ENCODE measurements around the gene KAZALD1. TPM values are rescaled to one million over a fixed set of nuclear protein-coding genes. Genes with fewer than 3 reads are reported as not detected.

Gene KAZALD1
- total RNA-seq, 1 donor from 2014 or later = 8.1 TPM

DNA sequence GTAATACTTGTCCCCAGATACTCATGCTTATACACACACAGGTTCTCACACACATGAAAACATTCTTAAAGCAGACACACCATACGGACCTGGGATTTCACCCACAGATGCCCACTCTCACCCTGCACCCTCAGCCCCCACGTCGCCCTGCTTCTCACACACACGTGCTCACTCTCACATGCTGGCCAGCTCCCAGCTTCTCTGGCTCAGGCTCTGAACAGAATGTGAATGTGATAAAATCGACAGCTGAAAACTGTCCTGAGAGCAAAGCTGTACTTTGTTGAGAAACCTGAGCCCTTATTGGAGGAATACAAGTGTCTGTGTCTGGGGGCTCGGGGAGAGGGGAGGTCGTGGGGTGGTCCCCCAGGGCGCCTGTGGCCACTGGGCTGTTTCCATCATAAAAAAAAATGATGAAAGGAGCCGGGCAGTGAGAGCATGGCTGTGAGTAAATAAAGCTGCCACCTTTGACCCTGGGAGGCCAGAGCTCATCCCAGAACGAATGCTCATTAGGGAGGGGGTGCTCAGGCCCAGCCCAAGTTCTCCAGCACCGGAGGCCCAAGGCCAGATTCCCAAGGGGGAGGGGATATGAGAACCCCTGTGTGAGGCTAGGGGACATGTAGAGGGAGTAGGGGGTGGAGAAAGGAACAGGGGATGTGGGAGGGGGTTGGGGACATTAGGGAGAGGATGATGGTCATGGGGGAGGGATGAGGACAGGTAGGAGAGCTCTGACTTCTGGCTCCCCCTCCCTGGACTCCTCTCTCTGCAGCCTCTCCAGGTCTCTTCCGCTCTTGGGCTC lies 51.2 kb downstream of the KAZALD1 start:
- Histone ChIP-seq H3K27me3 (ENCODE audit: insufficient read depth, low read length) (peaks cover 43% of the 10 kb centered on the region), H3K79me2 (ENCODE audit: insufficient read depth, low read length) (no peaks in the 10 kb centered on the region), H4K20me1 (ENCODE audit: insufficient read depth, low read length) (no peaks in the 10 kb centered on the region), H3K4me3 (ENCODE audit: insufficient read depth, low read depth, low read length) (no peak overlapping the region), H3K27ac (ENCODE audit: low read depth, low read length) (no peak overlapping the region), H3K9ac (ENCODE audit: low read length) (no peak overlapping the region), H3K36me3 (ENCODE audit: insufficient read depth, low read length) (no peaks in the 10 kb centered on the region), H2AFZ (ENCODE audit: low read depth, low read length) (no peak overlapping the region), H3K4me1 (ENCODE audit: insufficient read depth, low read length) (no peaks in the 10 kb centered on the region), H3K9me3 (ENCODE audit: insufficient read depth, low read depth, low read length) (no peaks in the 10 kb centered on the region), H3K4me2 (ENCODE audit: low read length) (no peak overlapping the region)
- no peak for FAIRE-seq
- Mint-ChIP-seq H3K36me3 (ENCODE audit: low read depth, unreplicated experiment) (no peaks in the 10 kb centered on the region), H3K4me3 (ENCODE audit: unreplicated experiment) (no peak overlapping the region), H3K4me1 (ENCODE audit: low read depth, unreplicated experiment) (no peaks in the 10 kb centered on the region), H3K27ac (ENCODE audit: unreplicated experiment) (no peak overlapping the region), H3K27me3 (ENCODE audit: low read depth, unreplicated experiment) (peaks cover 68% of the 10 kb centered on the region), H3K9me3 (ENCODE audit: unreplicated experiment) (no peaks in the 10 kb centered on the region)
- TF ChIP-seq EZH2 (IDR thresholded peaks at IDR 0.05; ENCODE audit: insufficient read depth, low read length) = no peak
- TF ChIP-seq, protein P1, sequence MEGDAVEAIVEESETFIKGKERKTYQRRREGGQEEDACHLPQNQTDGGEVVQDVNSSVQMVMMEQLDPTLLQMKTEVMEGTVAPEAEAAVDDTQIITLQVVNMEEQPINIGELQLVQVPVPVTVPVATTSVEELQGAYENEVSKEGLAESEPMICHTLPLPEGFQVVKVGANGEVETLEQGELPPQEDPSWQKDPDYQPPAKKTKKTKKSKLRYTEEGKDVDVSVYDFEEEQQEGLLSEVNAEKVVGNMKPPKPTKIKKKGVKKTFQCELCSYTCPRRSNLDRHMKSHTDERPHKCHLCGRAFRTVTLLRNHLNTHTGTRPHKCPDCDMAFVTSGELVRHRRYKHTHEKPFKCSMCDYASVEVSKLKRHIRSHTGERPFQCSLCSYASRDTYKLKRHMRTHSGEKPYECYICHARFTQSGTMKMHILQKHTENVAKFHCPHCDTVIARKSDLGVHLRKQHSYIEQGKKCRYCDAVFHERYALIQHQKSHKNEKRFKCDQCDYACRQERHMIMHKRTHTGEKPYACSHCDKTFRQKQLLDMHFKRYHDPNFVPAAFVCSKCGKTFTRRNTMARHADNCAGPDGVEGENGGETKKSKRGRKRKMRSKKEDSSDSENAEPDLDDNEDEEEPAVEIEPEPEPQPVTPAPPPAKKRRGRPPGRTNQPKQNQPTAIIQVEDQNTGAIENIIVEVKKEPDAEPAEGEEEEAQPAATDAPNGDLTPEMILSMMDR (IDR thresholded peaks at IDR 0.05; ENCODE audit: insufficient read depth, low read depth, low read length) = no peak
- DNase-seq (ENCODE audit: low read depth) = no peak

DNA sequence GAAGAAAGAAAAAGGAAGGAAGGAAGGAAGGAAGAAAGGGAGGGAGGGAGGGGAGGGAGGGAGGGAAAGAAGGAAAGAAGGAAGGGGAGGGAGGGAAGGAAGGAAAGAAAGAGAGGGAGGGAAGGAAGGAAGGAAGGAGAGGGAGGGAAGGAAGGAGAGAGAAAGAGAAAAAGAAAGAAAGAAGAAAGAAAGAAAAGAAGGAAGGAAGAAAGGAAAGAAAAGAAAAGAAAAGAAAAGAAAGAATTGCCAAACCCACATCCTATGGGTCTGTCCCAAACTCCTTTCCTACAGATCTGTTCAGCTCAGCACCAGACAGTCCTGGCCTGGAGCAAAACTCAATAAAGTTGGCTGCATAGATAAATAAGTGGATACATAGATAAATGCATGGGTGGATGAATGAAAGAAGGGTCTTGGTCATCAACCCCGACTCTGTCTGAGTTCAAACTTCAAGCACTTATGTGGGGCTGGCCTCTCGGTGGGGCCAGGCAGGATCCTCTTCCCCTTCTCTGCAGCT lies 52.2 kb downstream of the KAZALD1 start:
- H2AFZ ChIP-seq (ENCODE audit: low read depth, low read length) = no peak overlapping the region
- DNase-seq (ENCODE audit: low read depth) (no peak), FAIRE-seq (no peak)
- H3K9me3 Mint-ChIP-seq (ENCODE audit: unreplicated experiment) = no peaks in the 10 kb centered on the region
- H3K9ac ChIP-seq (ENCODE audit: low read length) = no peak overlapping the region
- no peaks in the 10 kb centered on the region for H3K36me3 ChIP-seq (ENCODE audit: insufficient read depth, low read length)
- H3K27ac Mint-ChIP-seq (ENCODE audit: unreplicated experiment) = no peak overlapping the region
- peaks cover 70% of the 10 kb centered on the region for H3K27me3 Mint-ChIP-seq (ENCODE audit: low read depth, unreplicated experiment)
- TF ChIP-seq EZH2 (IDR thresholded peaks at IDR 0.05; ENCODE audit: insufficient read depth, low read length) = no peak
- TF ChIP-seq, protein P1 (IDR thresholded peaks at IDR 0.05; ENCODE audit: insufficient read depth, low read depth, low read length) = no peak
- H3K27ac ChIP-seq (ENCODE audit: low read depth, low read length) = no peak overlapping the region
- no peaks in the 10 kb centered on the region for H3K4me1 Mint-ChIP-seq (ENCODE audit: low read depth, unreplicated experiment)
- no peaks in the 10 kb centered on the region for H3K79me2 ChIP-seq (ENCODE audit: insufficient read depth, low read length)
- no peaks in the 10 kb centered on the region for H3K36me3 Mint-ChIP-seq (ENCODE audit: low read depth, unreplicated experiment)
- no peaks in the 10 kb centered on the region for H3K9me3 ChIP-seq (ENCODE audit: insufficient read depth, low read depth, low read length)
- no peak overlapping the region for H3K4me3 ChIP-seq (ENCODE audit: insufficient read depth, low read depth, low read length)
- H3K4me1 ChIP-seq (ENCODE audit: insufficient read depth, low read length) = no peaks in the 10 kb centered on the region
- H3K4me2 ChIP-seq (ENCODE audit: low read length) = no peak overlapping the region
- H3K27me3 ChIP-seq (ENCODE audit: insufficient read depth, low read length) = peaks cover 49% of the 10 kb centered on the region
- H4K20me1 ChIP-seq (ENCODE audit: insufficient read depth, low read length) = no peaks in the 10 kb centered on the region
- H3K4me3 Mint-ChIP-seq (ENCODE audit: unreplicated experiment) = no peak overlapping the region

DNA sequence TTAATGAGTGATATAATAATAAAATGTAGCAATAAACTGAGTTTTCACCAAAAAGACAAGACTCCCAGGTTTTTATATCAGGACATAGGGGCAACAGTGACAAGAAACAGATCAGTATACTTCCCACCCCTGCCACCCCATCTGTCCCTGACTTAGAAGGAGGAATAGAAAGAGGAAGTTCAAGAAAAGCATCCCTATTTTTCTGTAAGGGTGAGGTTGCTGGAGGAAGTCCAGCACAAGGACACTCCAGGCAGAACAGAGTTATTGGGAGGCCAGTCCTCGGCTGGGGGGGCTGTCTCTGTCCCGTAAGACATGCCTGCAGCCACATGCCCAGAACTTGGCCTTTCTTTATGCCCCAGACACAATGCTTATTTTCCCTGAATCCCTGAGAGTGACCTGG lies 52.9 kb downstream of the KAZALD1 start:
- Histone ChIP-seq H3K79me2 (ENCODE audit: insufficient read depth, low read length) (no peaks in the 10 kb centered on the region), H2AFZ (ENCODE audit: low read depth, low read length) (no peak overlapping the region), H3K4me1 (ENCODE audit: insufficient read depth, low read length) (no peaks in the 10 kb centered on the region), H4K20me1 (ENCODE audit: insufficient read depth, low read length) (no peaks in the 10 kb centered on the region), H3K4me2 (ENCODE audit: low read length) (no peak overlapping the region), H3K9me3 (ENCODE audit: insufficient read depth, low read depth, low read length) (no peaks in the 10 kb centered on the region), H3K27me3 (ENCODE audit: insufficient read depth, low read length) (peaks cover 55% of the 10 kb centered on the region), H3K36me3 (ENCODE audit: insufficient read depth, low read length) (no peaks in the 10 kb centered on the region), H3K27ac (ENCODE audit: low read depth, low read length) (no peak overlapping the region), H3K4me3 (ENCODE audit: insufficient read depth, low read depth, low read length) (no peak overlapping the region), H3K9ac (ENCODE audit: low read length) (no peak overlapping the region)
- Mint-ChIP-seq H3K9me3 (ENCODE audit: unreplicated experiment) (no peaks in the 10 kb centered on the region), H3K4me3 (ENCODE audit: unreplicated experiment) (no peak overlapping the region), H3K4me1 (ENCODE audit: low read depth, unreplicated experiment) (no peaks in the 10 kb centered on the region), H3K27me3 (ENCODE audit: low read depth, unreplicated experiment) (peaks cover 73% of the 10 kb centered on the region), H3K36me3 (ENCODE audit: low read depth, unreplicated experiment) (no peaks in the 10 kb centered on the region), H3K27ac (ENCODE audit: unreplicated experiment) (no peak overlapping the region)
- FAIRE-seq = no peak
- TF ChIP-seq, protein P1 (IDR thresholded peaks at IDR 0.05; ENCODE audit: insufficient read depth, low read depth, low read length) = no peak
- TF ChIP-seq EZH2 (IDR thresholded peaks at IDR 0.05; ENCODE audit: insufficient read depth, low read length) = no peak
- no peak for DNase-seq (ENCODE audit: low read depth)

Measured in astrocyte (in vitro differentiated cells and primary cell).